ENCODE measurements around the gene TTC38.

Gene TTC38

GRCh38 chr22:46275455-46276122, 7.8 kb downstream of the TTC38 start:
- FAIRE-seq (no peak), DNase-seq (ENCODE audit: insufficient read length, low spot score) (no peak)

- DNase-seq (ENCODE audit: insufficient read length, low spot score) (no peak), FAIRE-seq (no peak)
Observed at GRCh38 chr22:46276563-46276962, 8.8 kb downstream of the TTC38 start.

- no peak for FAIRE-seq
- no peak for DNase-seq (ENCODE audit: insufficient read length, low spot score)
Observed at GRCh38 chr22:46278656-46279645, 11.1 kb downstream of the TTC38 start.

GRCh38 chr22:46280063-46280817, 12.4 kb downstream of the TTC38 start:
- no peak for DNase-seq (ENCODE audit: insufficient read length, low spot score)

GRCh38 chr22:46280999-46281623, 13.3 kb downstream of the TTC38 start:
- no peak for DNase-seq (ENCODE audit: insufficient read length, low spot score)

More at GRCh38 chr22:46280063-46280817, 12.4 kb downstream of the TTC38 start:
- FAIRE-seq, result no peak

GRCh38 chr22:46281866-46282678, 14.3 kb downstream of the TTC38 start:
- FAIRE-seq (no peak), DNase-seq (ENCODE audit: insufficient read length, low spot score) (no peak)

More at GRCh38 chr22:46280999-46281623, 13.3 kb downstream of the TTC38 start:
- FAIRE-seq, result peak; percentile 42

- no peak for FAIRE-seq
- no peak for DNase-seq (ENCODE audit: insufficient read length, low spot score)
Observed at GRCh38 chr22:46286006-46286405, 18.2 kb downstream of the TTC38 start.

- FAIRE-seq (no peak), DNase-seq (ENCODE audit: insufficient read length, low spot score) (no peak)
Observed at GRCh38 chr22:46286941-46287872, 19.4 kb downstream of the TTC38 start.

GRCh38 chr22:46287873-46288751, 20.3 kb downstream of the TTC38 start:
- FAIRE-seq, result no peak
- no peak for DNase-seq (ENCODE audit: insufficient read length, low spot score)

- no peak for FAIRE-seq
- DNase-seq (ENCODE audit: insufficient read length, low spot score), result no peak
Observed at GRCh38 chr22:46288846-46289243, 21.0 kb downstream of the TTC38 start.

- DNase-seq (ENCODE audit: insufficient read length, low spot score), result no peak
- no peak for FAIRE-seq
Observed at GRCh38 chr22:46289244-46289891, 21.6 kb downstream of the TTC38 start.

- FAIRE-seq, result no peak
- DNase-seq (ENCODE audit: insufficient read length, low spot score), result no peak
Observed at GRCh38 chr22:46290121-46290842, 22.5 kb downstream of the TTC38 start.

- no peak for DNase-seq (ENCODE audit: insufficient read length, low spot score)
- FAIRE-seq, result no peak
Observed at GRCh38 chr22:46290843-46291785, 23.3 kb downstream of the TTC38 start.

- FAIRE-seq (no peak), DNase-seq (ENCODE audit: insufficient read length, low spot score) (no peak)
Observed at GRCh38 chr22:46292173-46292572, 24.4 kb downstream of the TTC38 start.

GRCh38 chr22:46292732-46293131, 24.9 kb downstream of the TTC38 start:
- no peak for FAIRE-seq
- DNase-seq (ENCODE audit: insufficient read length, low spot score), result no peak
